K562 (cell line): ENCODE measurements around the gene NPTXR.

ENCODE experiments used
- CBX5 ChIP-seq: IDR thresholded peaks from 2 replicates; pipeline ENCODE4 v1.6.1; 2014; ENCODE audit warnings: low read depth, borderline replicate concordance
- FIP1L1 ChIP-seq: fragments of 200-400 bp; formaldehyde crosslinking; IDR thresholded peaks from 2 replicates; pipeline ENCODE4 v1.6.1; 2018; ENCODE audit warnings: mild to moderate bottlenecking, low read depth, low read length; ENCODE audit not compliant: poor library complexity, severe bottlenecking
- FOXA3 ChIP-seq, 2 experiments: fragments of 450-650 bp in 1 of 2; sonication (generic) in 1 of 2; formaldehyde crosslinking; IDR thresholded peaks in 1 of 2; conservative IDR thresholded peaks in 1 of 2; 2 replicates each; pipeline versions ENCODE4 v1.4.0 to v1.8.0; 2020 to 2022; ENCODE audit warnings: mild to moderate bottlenecking in 2 of 2, missing genetic modification reagents in 1 of 2
- MYNN ChIP-seq, 2 experiments: sonication (generic); formaldehyde crosslinking in 1 of 2; IDR thresholded peaks; 2 replicates each; pipeline versions ENCODE4 v1.5.0 to v1.6.1; 2016 to 2020; ENCODE audit warnings: antibody characterized with exemption in 1 of 2, missing genetic modification reagents in 1 of 2
- TFAM ChIP-seq: fragments of 250-450 bp; sonication (Bioruptor Pico); conservative IDR thresholded peaks from 2 replicates; pipeline ENCODE4 v1.5.0; 2021; ENCODE audit warnings: mild to moderate bottlenecking, moderate library complexity
- USF2 ChIP-seq: sonication (generic); formaldehyde crosslinking; IDR thresholded peaks from 2 replicates; pipeline ENCODE4 v1.5.0; 2020; ENCODE audit warnings: missing genetic modification reagents
- ZNF165 ChIP-seq: fragments of 250-450 bp; sonication (Bioruptor Pico); IDR thresholded peaks from 2 replicates; pipeline ENCODE4 v1.4.0; 2020; ENCODE audit warnings: borderline replicate concordance
- ZNF24 ChIP-seq: fragments of 450-650 bp; IDR thresholded peaks from 2 replicates; pipeline ENCODE4 v1.6.1; 2016
- ZNF77 ChIP-seq: fragments of 250-450 bp; sonication (Bioruptor Pico); IDR thresholded peaks from 2 replicates; pipeline ENCODE4 v1.5.0; 2020

GRCh38 chr22:38842512-38843200, 1.2 kb downstream of the NPTXR start:
- TF ChIP-seq ZNF165 (CRISPR knock-in tag) (no peak), FIP1L1 (no peak), ZNF24 (no peak), FOXA3 (CRISPR knock-in tag; conservative IDR thresholded peaks at IDR 0.05 in 1 of 2, IDR thresholded peaks at IDR 0.05 in 1 of 2) (no peak), MYNN (IDR thresholded peaks at IDR 0.05) (no peak), MYNN (CRISPR knock-in tag; IDR thresholded peaks at IDR 0.05) (no peak), CBX5 (no peak), USF2 (no peak), ZNF77 (CRISPR knock-in tag) (no peak), TFAM (CRISPR knock-in tag) (no peak)
